DND-41 (cell line): ENCODE measurements around the gene FAM20B.
"Not testable (repeated sequence)": the region's sequence is repeated elsewhere in the genome, so short reads cannot be mapped to it uniquely, and the experiment has no call there.

Source experiments
- ATAC-seq: fragments of 200-7000 bp; cut with Tn5 transposase; 3 replicates; pipeline ENCODE4 v1.9.1; 2021; ENCODE audit warnings: low read depth; ENCODE audit not compliant: insufficient read depth
- DNase-seq: peaks from one replicate; pipeline ENCODE4 v3.0.0-alpha.2; 2020
- H2AFZ ChIP-seq: 2 replicates; pipeline ENCODE4 v1.6.0; 2012; ENCODE audit warnings: low read depth, low read length
- H3K27ac ChIP-seq: 2 replicates; pipeline ENCODE4 v1.5.1; 2012; ENCODE audit warnings: low read length, inconsistent platforms
- H3K27me3 ChIP-seq: fragments of 200-600 bp; sonication (generic); 2 replicates; pipeline ENCODE4 v1.6.0; 2012; ENCODE audit warnings: low read length, mild to moderate bottlenecking, inconsistent platforms; ENCODE audit not compliant: insufficient read depth, poor library complexity
- H3K36me3 ChIP-seq: 2 replicates; pipeline ENCODE4 v1.5.1; 2012; ENCODE audit warnings: low read length, inconsistent platforms; ENCODE audit not compliant: insufficient read depth
- H3K4me1 ChIP-seq: 2 replicates; pipeline ENCODE4 v1.5.1; 2012; ENCODE audit warnings: mild to moderate bottlenecking, low read length; ENCODE audit not compliant: insufficient read depth
- H3K4me2 ChIP-seq: 2 replicates; pipeline ENCODE4 v1.6.0; 2012; ENCODE audit warnings: mild to moderate bottlenecking, moderate library complexity, low read length, inconsistent platforms; ENCODE audit not compliant: insufficient read depth
- H3K4me3 ChIP-seq, 2 experiments: fragments of 200-600 bp in 1 of 2; shearing (Covaris generic) in 1 of 2; 2 replicates each; pipeline ENCODE4 v1.5.1; 2012 to 2016; ENCODE audit warnings: inconsistent platforms in 2 of 2, low read length in 2 of 2, mild to moderate bottlenecking in 2 of 2, low read depth in 1 of 2, moderate library complexity in 1 of 2
- H3K79me2 ChIP-seq: 2 replicates; pipeline ENCODE4 v1.6.0; 2012; ENCODE audit warnings: low read length, inconsistent platforms; ENCODE audit not compliant: insufficient read depth
- H3K9ac ChIP-seq: 2 replicates; pipeline ENCODE4 v1.6.0; 2012; ENCODE audit warnings: low read depth, mild to moderate bottlenecking, inconsistent platforms, low read length, moderate library complexity
- H3K9me3 ChIP-seq: 2 replicates; pipeline ENCODE4 v1.5.1; 2012; ENCODE audit warnings: low read length, moderate library complexity, mild to moderate bottlenecking, inconsistent platforms; ENCODE audit not compliant: insufficient read depth, severe bottlenecking
- H4K20me1 ChIP-seq: 2 replicates; pipeline ENCODE4 v1.6.0; 2012; ENCODE audit warnings: low read length; ENCODE audit not compliant: insufficient read depth
- CTCF ChIP-seq: IDR thresholded peaks from 2 replicates; pipeline ENCODE4 v1.5.1; 2012; ENCODE audit warnings: borderline replicate concordance, low read length, moderate library complexity, mild to moderate bottlenecking; ENCODE audit not compliant: poor library complexity, severe bottlenecking; ENCODE audit errors: extremely low read depth
- EZH2 ChIP-seq: IDR thresholded peaks from 3 replicates; pipeline ENCODE4 v1.6.1; 2012; ENCODE audit warnings: borderline replicate concordance, low read depth, mild to moderate bottlenecking, moderate library complexity, low read length, inconsistent platforms; ENCODE audit not compliant: severe bottlenecking

The FAM20B gene

GRCh38 chr1:179036844-179037465, 11.3 kb downstream of the FAM20B start:
- Histone ChIP-seq H3K4me1 (peaks cover 11% of the 10 kb centered on the region), H4K20me1 (peaks cover 28% of the 10 kb centered on the region; the same call in 1 of the 2 replicates), H3K27ac (no peak overlapping the region), H2AFZ (no peak overlapping the region), H3K79me2 (peaks cover 60% of the 10 kb centered on the region), H3K27me3 (no peaks in the 10 kb centered on the region), H3K9me3 (no peaks in the 10 kb centered on the region), H3K36me3 (peaks cover 1% of the 10 kb centered on the region; the same call in 1 of the 2 replicates), H3K9ac (no peak overlapping the region), H3K4me3 (no peak overlapping the region), H3K4me2 (no peak overlapping the region)
- ATAC-seq (peak; percentile 33; the same call in 1 of the 3 replicates), DNase-seq (no peak)
- TF ChIP-seq EZH2, result no peak
- no peak for TF ChIP-seq CTCF

DNA sequence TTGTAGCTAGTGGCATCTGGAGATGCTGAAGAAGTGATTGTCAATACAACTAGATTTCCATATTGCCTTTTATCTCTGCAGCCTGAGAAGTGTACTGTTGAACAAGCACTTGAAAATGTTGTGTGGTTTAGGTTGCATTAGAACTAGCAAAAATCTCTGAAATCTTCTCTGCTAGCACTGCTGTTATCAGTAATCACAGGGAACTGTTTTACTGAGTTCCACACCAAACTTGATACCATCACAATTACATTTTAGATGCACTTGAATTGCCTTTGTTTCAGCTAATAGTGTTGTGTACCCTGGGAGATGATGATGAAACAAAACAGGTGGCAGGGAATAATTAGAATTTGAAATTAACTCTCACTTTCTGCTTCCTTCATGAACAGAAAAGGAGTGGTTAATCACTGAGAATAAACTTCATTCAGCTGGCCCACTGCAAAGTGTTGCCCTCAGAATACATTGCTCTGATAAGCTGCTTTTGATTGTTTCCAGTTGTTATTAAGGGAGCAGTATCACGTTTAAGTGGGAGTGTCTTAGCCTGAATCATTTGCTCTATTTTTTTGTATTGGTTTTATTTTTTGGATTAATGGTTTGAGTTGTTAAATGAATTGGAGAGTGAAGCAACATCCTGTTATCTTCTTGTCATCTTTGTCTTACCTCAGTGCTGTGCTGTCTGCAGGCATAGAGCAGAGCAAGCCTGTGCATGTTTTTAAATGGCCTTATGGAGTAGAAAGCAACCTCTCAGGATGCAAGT, 13.0 kb downstream of the FAM20B start:
- no peak for TF ChIP-seq EZH2
- TF ChIP-seq CTCF, result no peak
- Histone ChIP-seq H4K20me1 (peaks cover 35% of the 10 kb centered on the region; the same call in 1 of the 2 replicates), H2AFZ (no peak overlapping the region), H3K27me3 (no peaks in the 10 kb centered on the region), H3K9ac (no peak overlapping the region), H3K9me3 (no peaks in the 10 kb centered on the region), H3K4me2 (no peak overlapping the region), H3K4me3 (no peak overlapping the region), H3K79me2 (peaks cover 59% of the 10 kb centered on the region), H3K4me1 (peaks cover 11% of the 10 kb centered on the region), H3K36me3 (peaks cover 7% of the 10 kb centered on the region; the same call in 1 of the 2 replicates), H3K27ac (no peak overlapping the region)
- DNase-seq (no peak), ATAC-seq (peak; percentile 76)

DNA sequence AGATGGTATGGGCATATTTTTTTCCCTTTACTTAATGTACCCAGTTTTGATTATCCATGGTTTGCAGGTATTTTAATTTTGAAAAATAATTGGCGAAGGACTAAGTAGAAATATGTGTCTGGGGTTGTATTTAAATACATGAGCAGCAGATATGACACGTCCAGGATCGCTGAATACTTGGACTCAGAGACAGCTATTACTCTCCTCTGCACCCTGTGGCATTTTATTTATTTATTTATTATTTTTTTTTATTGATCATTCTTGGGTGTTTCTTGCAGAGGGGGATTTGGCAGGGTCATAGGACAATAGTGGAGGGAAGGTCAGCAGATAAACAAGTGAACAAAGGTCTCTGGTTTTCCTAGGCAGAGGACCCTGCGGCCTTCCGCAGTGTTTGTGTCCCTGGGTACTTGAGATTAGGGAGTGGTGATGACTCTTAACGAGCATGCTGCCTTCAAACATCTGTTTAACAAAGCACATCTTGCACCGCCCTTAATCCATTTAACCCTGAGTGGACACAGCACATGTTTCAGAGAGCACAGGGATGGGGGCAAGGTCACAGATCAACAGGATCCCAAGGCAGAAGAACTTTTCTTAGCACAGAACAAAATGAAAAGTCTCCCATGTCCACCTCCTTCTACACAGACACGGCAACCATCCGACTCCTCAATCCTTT, 13.9 kb downstream of the FAM20B start:
- H4K20me1 ChIP-seq, result peaks cover 28% of the 10 kb centered on the region; the same call in 1 of the 2 replicates
- H3K4me2 ChIP-seq, H2AFZ ChIP-seq, H3K9ac ChIP-seq, H3K4me3 ChIP-seq, DNase-seq, H3K27me3 ChIP-seq, ATAC-seq, H3K9me3 ChIP-seq, H3K27ac ChIP-seq: not testable (repeated sequence)
- H3K36me3 ChIP-seq, result peaks cover 11% of the 10 kb centered on the region; the same call in 1 of the 2 replicates
- peaks cover 50% of the 10 kb centered on the region for H3K79me2 ChIP-seq
- peaks cover 11% of the 10 kb centered on the region for H3K4me1 ChIP-seq

GRCh38 chr1:179040175-179040551, 14.5 kb downstream of the FAM20B start:
- Histone ChIP-seq H3K79me2 (peaks cover 48% of the 10 kb centered on the region), H3K4me1 (peaks cover 11% of the 10 kb centered on the region), H3K36me3 (peaks cover 13% of the 10 kb centered on the region; the same call in 1 of the 2 replicates), H4K20me1 (peaks cover 24% of the 10 kb centered on the region; the same call in 1 of the 2 replicates)
- not testable (repeated sequence) for H3K9me3 ChIP-seq, H2AFZ ChIP-seq, H3K4me3 ChIP-seq, H3K4me2 ChIP-seq, DNase-seq, ATAC-seq, H3K9ac ChIP-seq, H3K27me3 ChIP-seq, H3K27ac ChIP-seq
